ENCODE data around the gene ERAL1. TPM values are rescaled to one million over a fixed set of nuclear protein-coding genes. Genes with fewer than 3 reads are reported as not detected.
A peak's percentile ranks its signal among the peaks of the same experiment; 100 is the strongest.

Gene ERAL1
- total and polyA plus RNA-seq, 2 of the 13 experiments (the other 11 are each of a cell fraction or from before 2014, with no cell fraction given) = 46.9 to 72.2 TPM

GRCh38 chr17:28902819-28903545 is 48.2 kb downstream of the ERAL1 start, which contains the start of gene DHRS13 (continued):
- TF ChIP-seq HDAC1 (CRISPR knock-in tag; IDR thresholded peaks at IDR 0.05) (peak; percentile 60), TRIM24 (CRISPR knock-in tag; IDR thresholded peaks at IDR 0.05) (no peak), ZNF615 (CRISPR knock-in tag; IDR thresholded peaks at IDR 0.05; ENCODE audit: borderline replicate concordance) (no peak), ZXDC (CRISPR knock-in tag; IDR thresholded peaks at IDR 0.05) (no peak; the same call in 1 of the 2 replicates), MBD4 (IDR thresholded peaks at IDR 0.05; ENCODE audit: borderline replicate concordance, low read length) (no peak), ZBTB3 (CRISPR knock-in tag; IDR thresholded peaks at IDR 0.05; ENCODE audit: borderline replicate concordance, low read depth) (no peak; the same call in 1 of the 2 replicates), ZNF775 (CRISPR knock-in tag; IDR thresholded peaks at IDR 0.05; ENCODE audit: borderline replicate concordance) (no peak), SIN3A (IDR thresholded peaks at IDR 0.05; ENCODE audit: borderline replicate concordance, low read depth, low read length) (peak; percentile 89; the same call in 1 of the 2 replicates), KDM2A (CRISPR knock-in tag; IDR thresholded peaks at IDR 0.05; ENCODE audit: borderline replicate concordance, low read depth) (peak; percentile 85; the same call in 1 of the 2 replicates), POLR2AphosphoS2 (IDR thresholded peaks at IDR 0.05; ENCODE audit: low read depth, low read length) (no peak), ZNF253 (CRISPR knock-in tag; IDR thresholded peaks at IDR 0.05; ENCODE audit: borderline replicate concordance) (no peak), HINFP (CRISPR knock-in tag; IDR thresholded peaks at IDR 0.05; ENCODE audit: low read depth) (peak; percentile 67; the same call in 1 of the 2 replicates), GATAD2A (CRISPR knock-in tag; IDR thresholded peaks at IDR 0.05) (peak; percentile 86), SMARCC2 (IDR thresholded peaks at IDR 0.05) (no peak), TSC22D2 (CRISPR knock-in tag; IDR thresholded peaks at IDR 0.05; ENCODE audit: borderline replicate concordance) (0 out of 2 replicates have a peak, but pooled peaks have one; percentile 68), ETV5 (CRISPR knock-in tag; IDR thresholded peaks at IDR 0.05; ENCODE audit: borderline replicate concordance) (peak; percentile 43; the same call in 1 of the 2 replicates), PRDM10 (CRISPR knock-in tag; IDR thresholded peaks at IDR 0.05; ENCODE audit: low read depth) (0 out of 2 replicates have a peak, but pooled peaks have one; percentile 36)
- TF ChIP-seq, protein P1, sequence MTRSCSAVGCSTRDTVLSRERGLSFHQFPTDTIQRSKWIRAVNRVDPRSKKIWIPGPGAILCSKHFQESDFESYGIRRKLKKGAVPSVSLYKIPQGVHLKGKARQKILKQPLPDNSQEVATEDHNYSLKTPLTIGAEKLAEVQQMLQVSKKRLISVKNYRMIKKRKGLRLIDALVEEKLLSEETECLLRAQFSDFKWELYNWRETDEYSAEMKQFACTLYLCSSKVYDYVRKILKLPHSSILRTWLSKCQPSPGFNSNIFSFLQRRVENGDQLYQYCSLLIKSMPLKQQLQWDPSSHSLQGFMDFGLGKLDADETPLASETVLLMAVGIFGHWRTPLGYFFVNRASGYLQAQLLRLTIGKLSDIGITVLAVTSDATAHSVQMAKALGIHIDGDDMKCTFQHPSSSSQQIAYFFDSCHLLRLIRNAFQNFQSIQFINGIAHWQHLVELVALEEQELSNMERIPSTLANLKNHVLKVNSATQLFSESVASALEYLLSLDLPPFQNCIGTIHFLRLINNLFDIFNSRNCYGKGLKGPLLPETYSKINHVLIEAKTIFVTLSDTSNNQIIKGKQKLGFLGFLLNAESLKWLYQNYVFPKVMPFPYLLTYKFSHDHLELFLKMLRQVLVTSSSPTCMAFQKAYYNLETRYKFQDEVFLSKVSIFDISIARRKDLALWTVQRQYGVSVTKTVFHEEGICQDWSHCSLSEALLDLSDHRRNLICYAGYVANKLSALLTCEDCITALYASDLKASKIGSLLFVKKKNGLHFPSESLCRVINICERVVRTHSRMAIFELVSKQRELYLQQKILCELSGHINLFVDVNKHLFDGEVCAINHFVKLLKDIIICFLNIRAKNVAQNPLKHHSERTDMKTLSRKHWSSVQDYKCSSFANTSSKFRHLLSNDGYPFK (CRISPR knock-in tag; IDR thresholded peaks at IDR 0.05; ENCODE audit: borderline replicate concordance) = no peak

All from HepG2 (cell line).